HepG2 (cell line): ENCODE measurements around the gene PHYHIPL. TPM values are rescaled to one million over a fixed set of nuclear protein-coding genes. Genes with fewer than 3 reads are reported as not detected.

Experiments
- ATAD3A ChIP-seq: sonication (generic); formaldehyde crosslinking; IDR thresholded peaks from 2 replicates; pipeline ENCODE4 v1.4.0; 2020; ENCODE audit warnings: missing genetic modification reagents
- ATM ChIP-seq: fragments of 450-650 bp; IDR thresholded peaks from 2 replicates; pipeline ENCODE4 v1.7.1; 2017; ENCODE audit warnings: mild to moderate bottlenecking, borderline replicate concordance
- EED ChIP-seq: sonication (generic); formaldehyde crosslinking; IDR thresholded peaks from 2 replicates; pipeline ENCODE4 v1.5.0; 2020; ENCODE audit warnings: mild to moderate bottlenecking, missing genetic modification reagents
- EZH2 ChIP-seq: conservative IDR thresholded peaks from 2 replicates; pipeline ENCODE4 v1.6.1; 2012; ENCODE audit warnings: mild to moderate bottlenecking, low read depth, low read length, moderate library complexity
- FOXM1 ChIP-seq: sonication (generic); formaldehyde crosslinking; IDR thresholded peaks from 2 replicates; pipeline ENCODE4 v1.5.0; 2020; ENCODE audit warnings: missing genetic modification reagents
- GATAD1 ChIP-seq: IDR thresholded peaks from 2 replicates; pipeline ENCODE4 v1.6.1; 2016; ENCODE audit warnings: missing genetic modification reagents, missing compliant biosample characterization
- HNRNPLL ChIP-seq: fragments of 200-400 bp; formaldehyde crosslinking; IDR thresholded peaks from 2 replicates; pipeline ENCODE4 v1.6.1; 2017; ENCODE audit warnings: mild to moderate bottlenecking, low read depth, low read length; ENCODE audit not compliant: poor library complexity, severe bottlenecking
- MTERF4 ChIP-seq: sonication (generic); formaldehyde crosslinking; IDR thresholded peaks from 2 replicates; pipeline ENCODE4 v1.8.0; 2023; ENCODE audit warnings: mild to moderate bottlenecking, missing genetic modification reagents
- PCBP2 ChIP-seq: fragments of 200-400 bp; formaldehyde crosslinking; optimal IDR thresholded peaks from 2 replicates; pipeline ENCODE3; 2018; ENCODE audit warnings: low read length, low read depth; ENCODE audit not compliant: poor library complexity, severe bottlenecking
- PLSCR1 ChIP-seq: sonication (generic); formaldehyde crosslinking; IDR thresholded peaks from 2 replicates; pipeline ENCODE4 v1.5.0; 2020; ENCODE audit warnings: missing genetic modification reagents, mild to moderate bottlenecking, borderline replicate concordance
- PREB ChIP-seq: sonication (generic); formaldehyde crosslinking; IDR thresholded peaks from 2 replicates; pipeline ENCODE4 v1.4.0; 2020; ENCODE audit warnings: missing genetic modification reagents
- RFX3 ChIP-seq: IDR thresholded peaks from 2 replicates; pipeline ENCODE4 v1.6.1; 2016; ENCODE audit warnings: missing biosample characterization, missing genetic modification reagents
- SRSF4 ChIP-seq: fragments of 200-400 bp; formaldehyde crosslinking; IDR thresholded peaks from one replicate; pipeline ENCODE4 v1.6.1; 2018; ENCODE audit warnings: mild to moderate bottlenecking, low read depth, low read length, moderate library complexity; ENCODE audit not compliant: poor library complexity, severe bottlenecking
- TARDBP ChIP-seq: sonication (generic); formaldehyde crosslinking; IDR thresholded peaks from 2 replicates; pipeline ENCODE4 v1.8.0; 2022; ENCODE audit warnings: mild to moderate bottlenecking, missing genetic modification reagents
- TRAFD1 ChIP-seq: sonication (generic); formaldehyde crosslinking; IDR thresholded peaks from 2 replicates; pipeline ENCODE4 v1.5.1; 2020; ENCODE audit warnings: missing genetic modification reagents, mild to moderate bottlenecking, borderline replicate concordance
- TRIM22 ChIP-seq: fragments of 450-650 bp; IDR thresholded peaks from 2 replicates; pipeline ENCODE4 v1.6.1; 2017
- ZKSCAN1 ChIP-seq: fragments of 150-350 bp; IDR thresholded peaks from 2 replicates; pipeline ENCODE4 v1.6.1; 2014; ENCODE audit warnings: low read length
- ZMAT5 ChIP-seq: sonication (generic); formaldehyde crosslinking; IDR thresholded peaks from 2 replicates; pipeline ENCODE4 v1.5.0; 2020; ENCODE audit warnings: mild to moderate bottlenecking, low read depth, missing genetic modification reagents, borderline replicate concordance
- ZNF17 ChIP-seq: sonication (generic); formaldehyde crosslinking; IDR thresholded peaks from 2 replicates; pipeline ENCODE4 v1.5.0; 2020; ENCODE audit warnings: mild to moderate bottlenecking, missing genetic modification reagents
- ZNF235 ChIP-seq: sonication (generic); formaldehyde crosslinking; IDR thresholded peaks from 2 replicates; pipeline ENCODE4 v1.8.1; 2023; ENCODE audit warnings: mild to moderate bottlenecking, missing genetic modification reagents, borderline replicate concordance
- ZNF296 ChIP-seq: sonication (generic); formaldehyde crosslinking; conservative IDR thresholded peaks from 2 replicates; pipeline ENCODE4 v1.5.0; 2020; ENCODE audit warnings: mild to moderate bottlenecking, missing genetic modification reagents
- ZNF616 ChIP-seq: sonication (generic); formaldehyde crosslinking; IDR thresholded peaks from 2 replicates; pipeline ENCODE4 v1.5.0; 2020; ENCODE audit warnings: low read depth, mild to moderate bottlenecking, missing genetic modification reagents
- ZSCAN25 ChIP-seq: sonication (generic); formaldehyde crosslinking; IDR thresholded peaks from 2 replicates; pipeline ENCODE4 v1.8.0; 2022; ENCODE audit warnings: mild to moderate bottlenecking, missing genetic modification reagents
- polyA plus RNA-seq, 8 experiments: library from polyadenylated mRNA; depleted of rRNA in 3 of 8; stranded (reverse) in 7 of 8; unstranded in 1 of 8; fragments of >200 nt; fragmentation: Illumina TruSeq in 4 of 8; extraction: Trizol in 4 of 8; gene quantifications; 2 replicates each; pipeline versions ENCODE4 v1.2.1 to v1.2.3, GENCODE V29; 2011 to 2016; ENCODE audit warnings: low read depth in 4 of 8, missing spikeins in 1 of 8, mixed read lengths in 1 of 8; ENCODE audit not compliant: insufficient read depth in 1 of 8
- total RNA-seq, 5 experiments: library from RNA; depleted of rRNA; stranded (reverse); fragments of >200 nt; fragmentation: Illumina TruSeq; extraction: Trizol; gene quantifications; 2 replicates each; pipeline ENCODE4 v1.2.3, GENCODE V29; 2016; ENCODE audit warnings: low read depth in 1 of 5

The PHYHIPL gene
- total and polyA plus RNA-seq, 2 of the 13 experiments (the other 11 are each of a cell fraction or from before 2014, with no cell fraction given) = 40.6 to 78.5 TPM

- TF ChIP-seq SRSF4 = peak; percentile 63
- TF ChIP-seq TRIM22 = no peak
- no peak for TF ChIP-seq ZNF17
- TF ChIP-seq PCBP2 = no peak
- TF ChIP-seq ATAD3A = no peak
- TF ChIP-seq TARDBP (CRISPR knock-in tag) = peak; percentile 56; the same call in 1 of the 2 replicates
- TF ChIP-seq ZNF616 (CRISPR knock-in tag) = no peak; the same call in 1 of the 2 replicates
- peak; percentile 71; the same call in 1 of the 2 replicates for TF ChIP-seq MTERF4 (CRISPR knock-in tag)
- TF ChIP-seq HNRNPLL = no peak
- no peak for TF ChIP-seq ZMAT5
- TF ChIP-seq ZNF296 (CRISPR knock-in tag) = no peak
- no peak for TF ChIP-seq EZH2
- no peak for TF ChIP-seq RFX3 (CRISPR knock-in tag)
- no peak for TF ChIP-seq ZNF235 (CRISPR knock-in tag)
- TF ChIP-seq TRAFD1 (CRISPR knock-in tag) = no peak
- TF ChIP-seq PREB = 0 out of 2 replicates have a peak, but pooled peaks have one; percentile 72
- TF ChIP-seq ATM = no peak
- no peak for TF ChIP-seq ZKSCAN1
- TF ChIP-seq GATAD1 (CRISPR knock-in tag) = no peak
- TF ChIP-seq EED (CRISPR knock-in tag) = no peak
- TF ChIP-seq FOXM1 (CRISPR knock-in tag) = 0 out of 2 replicates have a peak, but pooled peaks have one; percentile 66
- no peak; the same call in 1 of the 2 replicates for TF ChIP-seq PLSCR1 (CRISPR knock-in tag)
- peak; percentile 62; the same call in 1 of the 2 replicates for TF ChIP-seq ZSCAN25 (CRISPR knock-in tag)
Observed at GRCh38 chr10:59176241-59177030, at the start of gene PHYHIPL (continued).
